HG02884 (cell line): ENCODE data around the gene CEP152.

Experiments used
- ATAC-seq: cut with Tn5 transposase; IDR thresholded peaks from one replicate; pipeline ENCODE4 v1.9.1; 2021; ENCODE audit warnings: mild to moderate bottlenecking, moderate library complexity; ENCODE audit not compliant: unreplicated experiment

Gene CEP152

GRCh38 chr15:48778331-48778730, 32.5 kb downstream of the CEP152 start:
- no peak for ATAC-seq

GRCh38 chr15:48777645-48778330, 33.1 kb downstream of the CEP152 start:
- no peak for ATAC-seq

- ATAC-seq: no peak
Observed at GRCh38 chr15:48775546-48775945, 35.3 kb downstream of the CEP152 start.

- no peak for ATAC-seq
Observed at GRCh38 chr15:48774484-48774883, 36.4 kb downstream of the CEP152 start.

- ATAC-seq: no peak
Observed at GRCh38 chr15:48766196-48766595, 44.7 kb downstream of the CEP152 start.

- ATAC-seq: no peak
Observed at GRCh38 chr15:48765022-48765421, 45.8 kb downstream of the CEP152 start.

- no peak for ATAC-seq
Observed at GRCh38 chr15:48761393-48762158, 49.3 kb downstream of the CEP152 start.

GRCh38 chr15:48759921-48760320, 50.9 kb downstream of the CEP152 start:
- ATAC-seq: no peak

GRCh38 chr15:48757661-48758060, 53.2 kb downstream of the CEP152 start:
- ATAC-seq: no peak

- no peak for ATAC-seq
Observed at GRCh38 chr15:48754011-48754410, 56.9 kb downstream of the CEP152 start.

GRCh38 chr15:48751595-48751994, 59.3 kb downstream of the CEP152 start:
- no peak for ATAC-seq

- no peak for ATAC-seq
Observed at GRCh38 chr15:48748535-48748934, 62.3 kb downstream of the CEP152 start.

GRCh38 chr15:48733615-48734014, 77.3 kb downstream of the CEP152 start:
- ATAC-seq: no peak

GRCh38 chr15:48730506-48730905, 80.4 kb downstream of the CEP152 start:
- ATAC-seq: no peak

GRCh38 chr15:48723969-48724368, 86.9 kb downstream of the CEP152 start:
- ATAC-seq: no peak

GRCh38 chr15:48722764-48723661, 87.9 kb downstream of the CEP152 start:
- no peak for ATAC-seq

GRCh38 chr15:48721061-48721810, 89.6 kb downstream of the CEP152 start:
- no peak for ATAC-seq

GRCh38 chr15:48720646-48721045, 90.2 kb downstream of the CEP152 start:
- no peak for ATAC-seq

- no peak for ATAC-seq
Observed at GRCh38 chr15:48719668-48720067, 91.2 kb downstream of the CEP152 start.

GRCh38 chr15:48718646-48719045, 92.2 kb downstream of the CEP152 start:
- ATAC-seq: no peak

- no peak for ATAC-seq
Observed at GRCh38 chr15:48717458-48717857, 93.4 kb downstream of the CEP152 start.
